ENCODE results near the gene PRKCE. TPM values are rescaled to one million over a fixed set of nuclear protein-coding genes. Genes with fewer than 3 reads are reported as not detected.

The PRKCE gene
- polyA plus RNA-seq, 3 donors, result 1.3 to 7.7 (median 2.3) TPM

GRCh38 chr2:46086578-46087070, 435.1 kb downstream of the PRKCE start:
- Histone ChIP-seq H3K27me3 (ENCODE audit: control insufficient read depth in 2 of 2, insufficient read depth in 2 of 2, low read length in 2 of 2) (no peaks in the 10 kb centered on the region), H3K36me3 (replicated peaks in 1 of 2; ENCODE audit: control insufficient read depth in 1 of 2, insufficient read depth in 2 of 2, low read length in 2 of 2) (peaks cover 0 to 15% of the 10 kb centered on the region in 2 donors), H3K27ac (ENCODE audit: low read depth in 1 of 2, low read length in 2 of 2) (no peak overlapping the region), H3K4me3 (replicated peaks in 1 of 3; ENCODE audit: low read depth in 2 of 3, low read length in 3 of 3) (no peak overlapping the region), H2AFZ (ENCODE audit: insufficient read depth, low read depth, low read length, poor library complexity, severe bottlenecking) (no peak overlapping the region), H3K79me2 (ENCODE audit: insufficient read depth, low read length) (no peaks in the 10 kb centered on the region), H3K9ac (ENCODE audit: insufficient read depth, low read length, poor library complexity, severe bottlenecking) (no peak overlapping the region), H3K9me3 (replicated peaks in 1 of 2; ENCODE audit: control insufficient read depth in 1 of 2, insufficient read depth in 1 of 2, low read length in 2 of 2) (no peaks in the 10 kb centered on the region), H4K20me1 (ENCODE audit: insufficient read depth, low read length) (no peaks in the 10 kb centered on the region), H3K4me2 (replicated peaks; ENCODE audit: extremely low read depth, low read length, poor library complexity, severe bottlenecking) (no peak overlapping the region), H3K4me1 (ENCODE audit: control insufficient read depth in 1 of 2, insufficient read depth in 2 of 2, low read length in 2 of 2) (peaks cover 28 to 30% of the 10 kb centered on the region in 2 donors)
- peaks cover 0 to 4% (median 2%) of the 10 kb centered on the region in 7 donors for H3K9me3 Mint-ChIP-seq
- no CpG with 5 or more reads among the region's 6 CpGs for WGBS (ENCODE audit: insufficient coverage)
- H3K36me3 Mint-ChIP-seq, result peaks cover 36 to 44% of the 10 kb centered on the region in 2 donors
- peak overlapping the region in 1 of 2 donors; percentile 33 for H3K4me3 Mint-ChIP-seq
- H3K4me1 Mint-ChIP-seq, result peaks cover 34% of the 10 kb centered on the region
- no peak for DNase-seq
- H3K27me3 Mint-ChIP-seq (ENCODE audit: low read depth in 3 of 3), result peaks cover 0 to 7% (median 2%) of the 10 kb centered on the region in 3 donors
- H3K27ac Mint-ChIP-seq, result peak overlapping the region in 4 of 7 donors; percentile 11 to 59 (median 42)
- intact Hi-C loops (cut with micrococcal nuclease), result loop anchor here in 1 of 2 donors (10.0 kb wide), 1 partner anchor 208 kb away; the partner anchor contains the start of gene EPAS1
- TF ChIP-seq CTCF (IDR thresholded peaks at IDR 0.05), result no peak

DNA sequence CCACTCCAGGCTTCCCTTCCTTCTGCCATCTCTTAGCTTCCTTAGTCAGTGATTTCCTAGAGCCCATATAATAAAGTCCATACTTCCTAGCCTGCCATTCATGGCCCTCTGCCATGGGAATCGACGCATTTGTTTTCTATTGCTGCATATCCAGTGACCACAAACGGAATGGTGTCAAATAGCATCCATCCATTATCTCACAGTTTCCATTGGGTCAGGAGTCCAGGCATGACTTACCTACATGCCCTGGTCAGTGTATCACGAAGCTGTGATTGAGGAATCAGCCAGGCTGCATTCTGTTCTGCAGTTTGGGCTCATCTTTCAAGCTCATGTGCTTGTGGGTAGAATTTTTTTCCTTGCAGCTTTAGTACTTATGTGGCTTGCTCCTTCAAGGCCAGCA, 436.0 kb downstream of the PRKCE start:
- H3K27me3 ChIP-seq (ENCODE audit: control insufficient read depth in 2 of 2, insufficient read depth in 2 of 2, low read length in 2 of 2), result no peaks in the 10 kb centered on the region
- H2AFZ ChIP-seq (ENCODE audit: insufficient read depth, low read depth, low read length, poor library complexity, severe bottlenecking), result no peak overlapping the region
- Mint-ChIP-seq H3K27me3 (ENCODE audit: low read depth in 3 of 3) (peaks cover 0 to 3% (median 2%) of the 10 kb centered on the region in 3 donors), H3K9me3 (peaks cover 0 to 4% (median 2%) of the 10 kb centered on the region in 7 donors), H3K4me1 (peaks cover 26% of the 10 kb centered on the region), H3K4me3 (no peak overlapping the region), H3K27ac (no peak overlapping the region), H3K36me3 (peaks cover 36 to 44% of the 10 kb centered on the region in 2 donors)
- no peak overlapping the region for H3K9ac ChIP-seq (ENCODE audit: insufficient read depth, low read length, poor library complexity, severe bottlenecking)
- peaks cover 0 to 15% of the 10 kb centered on the region in 2 donors for H3K36me3 ChIP-seq (replicated peaks in 1 of 2; ENCODE audit: control insufficient read depth in 1 of 2, insufficient read depth in 2 of 2, low read length in 2 of 2)
- H3K4me1 ChIP-seq (ENCODE audit: control insufficient read depth in 1 of 2, insufficient read depth in 2 of 2, low read length in 2 of 2), result peaks cover 19 to 22% of the 10 kb centered on the region in 2 donors
- H3K27ac ChIP-seq (ENCODE audit: low read depth in 1 of 2, low read length in 2 of 2), result no peak overlapping the region
- no peaks in the 10 kb centered on the region for H3K9me3 ChIP-seq (replicated peaks in 1 of 2; ENCODE audit: control insufficient read depth in 1 of 2, insufficient read depth in 1 of 2, low read length in 2 of 2)
- no peak overlapping the region for H3K4me2 ChIP-seq (replicated peaks; ENCODE audit: extremely low read depth, low read length, poor library complexity, severe bottlenecking)
- 97% methylated on average over 3 of the region's 4 CpGs for WGBS (ENCODE audit: insufficient coverage)
- intact Hi-C loops (cut with micrococcal nuclease), result loop anchor here in 1 of 2 donors (10.0 kb wide), 1 partner anchor 207 kb away; the partner anchor contains the start of gene EPAS1
- no peaks in the 10 kb centered on the region for H4K20me1 ChIP-seq (ENCODE audit: insufficient read depth, low read length)
- DNase-seq, result no peak
- no peak overlapping the region for H3K4me3 ChIP-seq (replicated peaks in 1 of 3; ENCODE audit: low read depth in 2 of 3, low read length in 3 of 3)
- no peak for TF ChIP-seq CTCF (IDR thresholded peaks at IDR 0.05)
- H3K79me2 ChIP-seq (ENCODE audit: insufficient read depth, low read length), result no peaks in the 10 kb centered on the region
